Activated T-cell treated with anti-CD3 and anti-CD28 coated beads for 4 hours (primary cell): ENCODE results near the gene IGFBP6.
A peak's percentile ranks its signal among the peaks of the same experiment; 100 is the strongest.
"Not testable (repeated sequence)": the region's sequence is repeated elsewhere in the genome, so short reads cannot be mapped to it uniquely, and the experiment has no call there.

Experiments used
- DNase-seq: peaks from one replicate; pipeline ENCODE4 v3.0.0-alpha.2; 2020

The IGFBP6 gene

GRCh38 chr12:53098354-53098981 is 1.0 kb downstream of the IGFBP6 start:
- DNase-seq, result peak; percentile 29

DNA sequence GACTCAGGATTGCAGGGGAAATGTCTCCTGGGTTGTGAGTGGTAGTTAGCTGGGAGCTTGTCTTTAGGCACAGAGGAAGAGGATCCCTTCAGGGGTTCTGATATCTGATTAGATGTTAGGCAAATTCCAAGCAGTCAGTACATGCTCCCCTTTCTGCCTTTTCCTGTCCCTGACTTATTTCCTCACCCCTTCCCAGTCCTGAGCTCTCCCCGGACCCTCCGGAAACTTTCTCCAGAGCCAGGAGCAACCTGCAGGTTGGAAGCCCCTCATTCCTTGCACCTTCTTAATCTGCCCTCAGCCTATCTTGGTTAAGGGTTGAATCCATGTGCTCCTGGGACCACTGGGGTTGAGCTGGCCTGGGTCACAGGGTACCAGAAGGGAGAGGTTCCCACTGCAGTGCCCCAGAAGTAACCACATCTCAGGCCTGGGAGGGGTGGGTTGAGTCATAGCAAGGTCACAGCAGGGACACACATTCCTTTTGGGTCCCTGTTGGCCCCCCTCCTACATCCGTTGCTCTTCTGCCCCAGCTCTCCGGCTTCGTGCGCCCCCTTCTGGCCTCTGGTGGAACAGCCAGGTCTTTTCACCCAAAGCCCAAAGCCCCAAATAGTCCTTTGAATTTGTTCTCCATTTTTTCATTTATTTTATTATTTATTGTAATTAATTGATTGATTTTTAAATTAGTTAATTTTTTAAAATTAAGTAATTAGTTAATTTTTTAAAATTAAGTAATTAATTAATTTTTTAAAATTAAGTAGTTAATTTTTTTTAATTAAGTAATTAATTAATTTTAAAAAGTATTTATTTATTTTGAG is 1.8 kb downstream of the IGFBP6 start:
- peak; percentile 87 for DNase-seq

- no peak for DNase-seq
These were observed 3.1 kb downstream of the IGFBP6 start for GRCh38 chr12:53100466-53101151.

DNA sequence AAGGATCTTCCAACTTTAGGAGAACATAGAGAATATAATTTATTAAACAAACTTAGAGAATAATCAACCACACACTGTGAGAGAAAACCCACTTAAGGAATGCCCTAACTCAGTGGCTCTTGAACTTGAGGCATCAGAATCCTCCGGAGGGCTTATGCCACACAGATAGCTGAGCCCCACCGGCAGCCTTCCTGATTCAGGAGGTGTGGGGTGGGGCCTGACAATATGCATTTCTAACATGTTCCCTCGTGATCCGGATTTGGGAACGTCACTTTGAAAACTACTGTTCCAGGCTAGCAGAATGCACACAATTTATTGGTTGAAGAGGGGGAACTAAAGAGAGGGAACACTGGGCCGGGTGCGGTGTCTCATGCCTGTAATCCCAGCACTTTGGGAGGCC is 3.8 kb downstream of the IGFBP6 start:
- DNase-seq, result no peak

- no peak for DNase-seq
These were observed 4.7 kb downstream of the IGFBP6 start for GRCh38 chr12:53101931-53102781.

DNA sequence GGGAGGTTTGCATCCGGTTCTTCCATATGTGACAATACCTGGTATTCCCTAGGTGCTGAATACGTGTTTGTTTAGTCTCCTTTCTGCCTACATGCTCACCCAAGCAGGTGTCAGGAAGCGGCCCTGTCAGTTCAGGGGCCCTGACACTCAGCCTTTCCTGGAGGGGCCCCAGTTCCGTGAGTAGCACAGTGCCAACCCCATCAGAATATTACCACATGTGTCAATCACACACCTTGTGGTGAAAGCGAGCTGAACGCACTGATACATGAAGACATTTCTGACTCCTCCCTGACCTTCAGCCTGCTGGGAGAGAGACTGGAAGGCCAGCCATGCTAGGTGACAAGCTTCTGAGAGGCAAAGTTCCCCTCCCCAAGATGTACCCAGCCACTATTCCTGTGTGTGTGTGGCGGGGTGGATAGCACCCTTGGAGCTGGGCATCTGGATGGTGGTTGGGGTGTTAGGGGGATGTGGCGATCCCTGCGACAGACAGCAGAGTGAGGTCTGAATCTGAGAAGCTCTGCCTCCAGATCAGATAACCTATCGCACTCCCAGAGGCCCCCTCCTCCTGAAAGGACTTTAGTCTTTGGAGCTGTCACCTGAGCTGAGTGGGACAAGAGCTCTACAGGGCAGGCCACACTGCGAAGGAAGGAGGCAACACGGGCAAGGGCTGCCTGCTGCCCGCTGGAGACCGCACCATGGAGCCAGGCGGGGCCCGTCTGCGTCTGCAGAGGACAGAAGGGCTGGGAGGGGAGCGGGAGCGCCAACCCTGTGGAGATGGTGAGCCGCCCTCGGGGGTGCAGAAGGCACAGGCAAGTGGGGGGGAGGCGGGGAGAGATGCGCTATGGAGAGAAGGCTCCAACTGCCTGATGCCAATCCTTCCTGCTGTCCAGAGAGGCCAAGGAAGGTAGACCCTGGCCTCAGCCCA is 5.7 kb downstream of the IGFBP6 start, which contains the start of gene SOAT2:
Gene SOAT2, plus strand, starts transcription at position 604 of the 925 bp plus-strand sequence. Its CDS starts 92 bp downstream, at position 696.
- DNase-seq, result peak; percentile 26

DNA sequence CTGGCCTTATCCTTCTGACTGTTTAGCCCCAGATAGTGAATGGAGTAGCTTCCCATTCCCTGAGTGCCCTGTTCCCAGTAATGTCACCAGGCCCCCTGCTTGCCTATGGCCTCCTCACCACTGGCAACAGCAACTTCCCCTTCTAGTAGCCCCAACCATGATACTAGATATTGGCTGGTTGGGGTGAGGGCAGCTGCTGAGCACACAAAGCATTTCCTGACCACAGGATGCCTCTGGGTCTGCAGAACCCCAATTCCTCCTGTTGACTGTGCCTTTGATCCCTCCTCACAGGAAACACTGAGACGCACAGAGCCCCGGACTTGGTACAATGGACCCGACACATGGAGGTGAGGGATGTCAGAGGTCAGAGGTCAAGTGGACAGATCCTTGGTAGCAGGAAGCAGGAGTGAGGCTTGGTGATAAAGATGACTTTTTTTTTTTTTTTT is 6.4 kb downstream of the IGFBP6 start:
- no peak for DNase-seq

DNA sequence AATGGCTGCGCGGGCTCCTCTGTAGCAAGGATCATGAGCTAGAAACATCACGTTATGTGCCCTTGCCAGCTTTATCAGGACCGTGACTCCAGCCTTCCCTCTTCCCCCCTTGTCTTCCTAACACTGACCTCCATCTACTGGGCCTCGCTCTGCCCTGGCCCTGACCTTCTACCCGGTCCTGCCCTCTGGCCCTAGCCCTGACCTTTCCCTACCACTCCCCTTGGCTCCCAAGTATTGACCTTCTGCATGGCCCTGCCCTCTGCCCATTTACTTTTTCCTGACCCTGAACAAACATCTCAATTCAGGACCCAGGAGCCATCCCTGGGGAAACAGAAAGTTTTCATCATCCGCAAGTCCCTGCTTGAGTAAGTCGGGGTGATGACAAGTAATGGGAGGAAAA is 7.8 kb downstream of the IGFBP6 start:
- DNase-seq, result no peak

DNA sequence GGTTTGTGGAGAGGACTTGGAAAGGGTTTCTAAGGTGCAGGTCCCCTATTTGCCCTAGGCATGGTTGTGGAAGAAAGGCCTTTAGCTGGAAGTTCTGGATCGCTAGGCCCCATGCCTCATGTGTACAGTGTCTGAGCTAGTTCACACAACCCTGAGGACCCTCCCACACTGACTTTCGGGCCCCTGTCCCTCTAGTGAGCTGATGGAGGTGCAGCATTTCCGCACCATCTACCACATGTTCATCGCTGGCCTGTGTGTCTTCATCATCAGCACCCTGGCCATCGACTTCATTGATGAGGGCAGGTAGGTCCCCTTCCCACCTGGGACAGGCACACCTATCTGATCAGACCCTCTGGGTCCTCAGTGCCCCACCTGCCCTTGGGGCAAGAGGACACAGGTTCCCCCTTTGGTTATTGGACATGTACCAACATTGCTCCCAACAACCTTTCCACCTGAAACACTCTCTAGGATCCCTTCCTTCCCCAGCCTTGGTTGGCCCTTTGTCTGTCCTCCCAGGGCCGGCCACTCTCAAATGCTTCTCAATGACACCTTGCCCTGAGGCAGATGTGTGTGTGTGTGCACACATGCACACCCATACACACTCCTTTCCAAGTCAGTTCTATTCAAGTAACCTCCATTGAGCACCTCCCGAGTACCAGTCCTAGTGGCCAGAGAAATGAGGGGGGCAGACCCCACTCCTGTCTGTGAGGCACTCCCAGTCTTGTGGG is 8.4 kb downstream of the IGFBP6 start:
- no peak for DNase-seq

GRCh38 chr12:53107122-53107521 is 9.7 kb downstream of the IGFBP6 start:
- DNase-seq, result no peak

- not testable (repeated sequence) for DNase-seq
These were observed 15.0 kb downstream of the IGFBP6 start for GRCh38 chr12:53112431-53112830.

DNA sequence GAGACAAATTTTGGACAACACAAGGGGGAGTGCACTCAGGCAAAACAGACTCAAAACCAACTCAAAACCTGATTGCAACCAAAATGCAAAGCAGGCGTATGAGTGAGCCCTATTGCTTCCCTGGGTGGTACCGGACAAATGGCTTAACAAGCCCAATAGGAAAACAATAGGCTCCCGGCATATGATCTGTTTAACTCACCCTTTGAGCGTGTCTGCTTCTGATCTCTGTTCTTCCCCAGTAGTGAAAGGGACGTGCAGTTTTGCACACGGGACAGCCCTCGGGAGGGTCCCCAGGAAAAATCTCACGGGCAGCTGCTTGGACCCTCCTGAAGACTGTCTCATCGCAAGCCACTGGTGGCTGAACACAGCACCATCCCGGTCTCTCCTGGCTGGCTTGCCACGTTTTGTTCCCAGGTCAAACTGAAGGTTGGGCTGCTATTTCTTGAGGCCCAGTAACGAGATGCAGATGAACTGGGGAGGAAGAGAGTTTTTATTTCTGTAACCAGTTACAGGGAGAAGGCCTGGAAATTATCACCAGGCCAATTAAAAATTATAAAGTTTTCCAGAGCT is 15.8 kb downstream of the IGFBP6 start:
- DNase-seq, result no peak

DNA sequence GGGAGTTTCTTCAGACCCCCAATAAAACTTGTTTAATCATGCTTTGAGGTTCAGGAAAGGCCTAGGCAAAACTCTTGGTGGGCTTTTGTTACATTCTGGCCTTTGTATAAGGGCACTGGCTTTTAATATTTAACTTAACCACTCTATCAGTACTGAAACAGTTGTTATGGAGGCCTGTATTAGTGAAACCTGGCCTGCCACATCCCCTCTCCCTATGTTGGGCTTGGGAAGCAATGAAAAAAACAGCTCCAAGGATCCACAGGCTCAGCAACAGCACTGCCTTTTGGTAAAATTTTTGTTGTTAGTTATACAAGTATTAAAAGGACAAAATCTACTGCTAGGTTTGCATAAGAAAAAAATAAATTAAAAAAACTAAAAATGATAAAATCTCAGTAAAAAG is 16.5 kb downstream of the IGFBP6 start:
- DNase-seq, result no peak

DNA sequence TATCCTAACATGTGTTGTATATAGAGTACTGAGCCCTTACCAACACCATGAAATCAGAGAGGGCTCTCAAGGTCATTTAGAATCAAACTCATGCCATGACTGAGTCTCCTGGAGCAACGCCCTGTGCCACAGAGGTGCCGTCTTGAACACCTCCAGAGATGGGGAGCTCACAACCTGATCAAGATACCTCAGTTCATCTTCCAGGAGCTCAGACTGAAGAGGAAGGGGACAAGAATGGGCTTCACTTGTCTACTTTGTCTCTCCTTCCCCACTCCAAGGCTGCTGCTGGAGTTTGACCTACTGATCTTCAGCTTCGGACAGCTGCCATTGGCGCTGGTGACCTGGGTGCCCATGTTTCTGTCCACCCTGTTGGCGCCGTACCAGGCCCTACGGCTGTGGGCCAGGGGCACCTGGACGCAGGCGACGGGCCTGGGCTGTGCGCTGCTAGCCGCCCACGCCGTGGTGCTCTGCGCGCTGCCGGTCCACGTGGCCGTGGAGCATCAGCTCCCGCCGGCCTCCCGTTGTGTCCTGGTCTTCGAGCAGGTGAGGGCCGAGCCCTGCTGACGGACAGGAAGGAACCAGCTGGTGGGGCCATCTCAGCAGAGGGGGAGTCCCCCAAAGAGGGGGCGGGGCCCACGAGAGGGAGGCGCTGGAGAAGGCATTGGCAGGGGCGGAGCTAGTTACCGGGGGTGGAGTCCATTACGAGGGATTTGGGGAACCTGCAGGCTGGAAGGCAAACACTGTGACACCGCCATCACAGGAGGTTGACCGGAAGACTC is 17.8 kb downstream of the IGFBP6 start:
- DNase-seq, result no peak

GRCh38 chr12:53115891-53116648 is 18.6 kb downstream of the IGFBP6 start:
- no peak for DNase-seq

- DNase-seq, result no peak
These were observed 21.4 kb downstream of the IGFBP6 start for GRCh38 chr12:53118751-53119300.

DNA sequence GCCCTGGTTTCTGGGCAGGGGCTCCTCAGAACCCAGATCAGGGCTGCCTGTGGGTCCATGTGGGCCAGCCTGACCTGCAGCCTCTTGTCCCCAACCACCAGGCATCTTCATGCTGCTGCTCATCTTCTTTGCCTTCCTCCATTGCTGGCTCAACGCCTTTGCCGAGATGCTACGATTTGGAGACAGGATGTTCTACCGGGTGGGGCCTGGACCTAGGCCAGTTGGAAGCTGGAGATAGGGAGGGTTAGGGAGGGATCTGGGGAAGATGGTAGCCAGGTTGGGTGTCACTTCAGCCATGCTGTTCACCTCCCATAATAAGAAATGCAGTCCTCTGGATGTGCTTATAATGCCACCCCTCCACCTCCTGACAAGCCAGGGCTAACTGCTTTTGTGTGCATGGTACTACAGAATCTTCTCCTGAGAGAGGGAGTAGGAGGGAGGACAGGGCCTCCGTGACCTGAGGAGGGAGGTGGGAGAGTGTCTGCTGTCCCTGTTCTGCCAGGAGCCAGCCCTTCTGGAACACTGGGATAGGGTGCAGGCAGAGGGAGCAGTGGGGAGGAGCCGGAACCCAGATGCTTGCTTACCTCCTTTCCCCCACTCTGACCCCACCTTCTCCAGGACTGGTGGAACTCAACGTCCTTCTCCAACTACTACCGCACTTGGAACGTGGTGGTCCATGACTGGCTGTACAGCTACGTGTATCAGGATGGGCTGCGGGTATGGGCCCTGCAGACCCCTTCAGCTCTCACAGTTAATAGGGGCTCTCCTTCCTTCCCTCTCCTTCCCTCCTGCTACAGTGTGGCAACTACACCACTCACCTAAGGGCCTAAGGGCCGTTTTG is 23.4 kb downstream of the IGFBP6 start:
- DNase-seq, result no peak
